Measurements from ENCODE around the gene TNRC18.
A peak's percentile ranks its signal among the peaks of the same experiment; 100 is the strongest.

Gene TNRC18

DNA sequence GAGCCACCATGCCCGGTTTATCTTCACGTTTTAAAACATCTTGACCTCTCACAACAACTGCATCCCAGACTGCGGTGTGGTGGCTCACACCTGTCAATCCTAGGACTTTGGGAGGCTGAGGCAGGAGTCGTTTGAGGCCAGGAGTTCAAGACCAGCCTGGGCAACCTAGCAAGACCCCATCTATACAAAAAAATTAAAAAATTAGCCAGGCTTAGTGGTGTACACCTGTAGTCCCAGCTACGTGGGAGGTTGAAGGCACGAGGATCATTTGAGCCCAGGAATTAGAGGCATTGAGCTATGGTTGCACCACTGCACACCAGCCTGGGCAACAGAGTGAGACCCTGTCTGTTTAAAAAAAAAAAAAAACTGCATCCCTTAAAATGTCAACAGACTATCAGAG lies 20.2 kb downstream of the TNRC18 start:
- no peaks in the 10 kb centered on the region for H3K27me3 ChIP-seq (ENCODE audit: insufficient read depth, low read length, poor library complexity)
- H3K36me3 ChIP-seq (ENCODE audit: insufficient read depth, low read length) = no peaks in the 10 kb centered on the region
- H3K4me1 ChIP-seq (ENCODE audit: insufficient read depth, low read length) = no peaks in the 10 kb centered on the region
- no peak overlapping the region for H3K27ac ChIP-seq (ENCODE audit: low read length)
- no peaks in the 10 kb centered on the region for H4K20me1 ChIP-seq (ENCODE audit: insufficient read depth, low read length)
- ATAC-seq (ENCODE audit: insufficient read depth, low read depth) (no peak), DNase-seq (no peak)
- H3K79me2 ChIP-seq (ENCODE audit: insufficient read depth, low read length) = no peaks in the 10 kb centered on the region
- no peak overlapping the region for H3K4me3 ChIP-seq (ENCODE audit: low read depth in 1 of 2, low read length in 2 of 2)
- H3K9me3 ChIP-seq (ENCODE audit: insufficient read depth, low read length, severe bottlenecking) = no peaks in the 10 kb centered on the region
- no peak overlapping the region for H3K4me2 ChIP-seq (ENCODE audit: insufficient read depth, low read length)
- no peak overlapping the region for H3K9ac ChIP-seq (ENCODE audit: low read depth, low read length)
- H2AFZ ChIP-seq (ENCODE audit: low read depth, low read length) = no peak overlapping the region
- TF ChIP-seq, protein P1, sequence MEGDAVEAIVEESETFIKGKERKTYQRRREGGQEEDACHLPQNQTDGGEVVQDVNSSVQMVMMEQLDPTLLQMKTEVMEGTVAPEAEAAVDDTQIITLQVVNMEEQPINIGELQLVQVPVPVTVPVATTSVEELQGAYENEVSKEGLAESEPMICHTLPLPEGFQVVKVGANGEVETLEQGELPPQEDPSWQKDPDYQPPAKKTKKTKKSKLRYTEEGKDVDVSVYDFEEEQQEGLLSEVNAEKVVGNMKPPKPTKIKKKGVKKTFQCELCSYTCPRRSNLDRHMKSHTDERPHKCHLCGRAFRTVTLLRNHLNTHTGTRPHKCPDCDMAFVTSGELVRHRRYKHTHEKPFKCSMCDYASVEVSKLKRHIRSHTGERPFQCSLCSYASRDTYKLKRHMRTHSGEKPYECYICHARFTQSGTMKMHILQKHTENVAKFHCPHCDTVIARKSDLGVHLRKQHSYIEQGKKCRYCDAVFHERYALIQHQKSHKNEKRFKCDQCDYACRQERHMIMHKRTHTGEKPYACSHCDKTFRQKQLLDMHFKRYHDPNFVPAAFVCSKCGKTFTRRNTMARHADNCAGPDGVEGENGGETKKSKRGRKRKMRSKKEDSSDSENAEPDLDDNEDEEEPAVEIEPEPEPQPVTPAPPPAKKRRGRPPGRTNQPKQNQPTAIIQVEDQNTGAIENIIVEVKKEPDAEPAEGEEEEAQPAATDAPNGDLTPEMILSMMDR (IDR thresholded peaks at IDR 0.05; ENCODE audit: borderline replicate concordance, extremely low read depth, low read length, poor library complexity, severe bottlenecking) = no peak
- no peak for TF ChIP-seq EZH2 (IDR thresholded peaks at IDR 0.05; ENCODE audit: borderline replicate concordance, low read depth, low read length, severe bottlenecking)

DNA sequence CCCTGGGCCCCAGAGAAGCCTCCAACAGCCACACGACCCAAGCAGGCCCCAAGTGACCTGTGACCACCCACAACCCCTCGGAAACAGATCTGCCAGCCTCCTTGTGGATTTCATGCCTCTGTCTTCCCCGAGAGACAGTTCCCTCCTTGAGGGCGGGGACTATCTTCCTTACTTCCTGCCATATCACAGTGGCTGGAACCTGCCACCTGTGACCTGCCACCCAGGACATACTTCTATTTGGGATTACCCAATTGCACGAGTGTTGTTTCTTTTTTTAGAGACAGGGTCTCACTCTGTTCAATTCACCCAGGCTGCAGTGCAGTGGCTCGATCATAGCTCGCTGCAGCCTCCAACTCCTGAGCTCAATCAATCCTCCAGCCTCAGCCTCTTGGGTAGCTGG lies 25.9 kb downstream of the TNRC18 start:
- Histone ChIP-seq H3K27ac (ENCODE audit: low read length) (peak overlapping the region; percentile 46), H3K9me3 (ENCODE audit: insufficient read depth, low read length, severe bottlenecking) (no peaks in the 10 kb centered on the region), H3K4me3 (ENCODE audit: low read depth in 1 of 2, low read length in 2 of 2) (peak overlapping the region in 1 of 2 experiments; percentile 87; a peak in 1 of 4 replicates), H2AFZ (ENCODE audit: low read depth, low read length) (no peak overlapping the region), H3K27me3 (ENCODE audit: insufficient read depth, low read length, poor library complexity) (no peaks in the 10 kb centered on the region), H3K9ac (ENCODE audit: low read depth, low read length) (no peak overlapping the region), H3K4me1 (ENCODE audit: insufficient read depth, low read length) (peaks cover 25% of the 10 kb centered on the region), H4K20me1 (ENCODE audit: insufficient read depth, low read length) (peaks cover 21% of the 10 kb centered on the region), H3K4me2 (ENCODE audit: insufficient read depth, low read length) (peak overlapping the region; percentile 22), H3K36me3 (ENCODE audit: insufficient read depth, low read length) (peaks cover 26% of the 10 kb centered on the region), H3K79me2 (ENCODE audit: insufficient read depth, low read length) (peaks cover 42% of the 10 kb centered on the region)
- no peak for ATAC-seq (ENCODE audit: insufficient read depth, low read depth)
- no peak for TF ChIP-seq EZH2 (IDR thresholded peaks at IDR 0.05; ENCODE audit: borderline replicate concordance, low read depth, low read length, severe bottlenecking)
- TF ChIP-seq, protein P1 (IDR thresholded peaks at IDR 0.05; ENCODE audit: borderline replicate concordance, extremely low read depth, low read length, poor library complexity, severe bottlenecking) = no peak
- no peak for DNase-seq

DNA sequence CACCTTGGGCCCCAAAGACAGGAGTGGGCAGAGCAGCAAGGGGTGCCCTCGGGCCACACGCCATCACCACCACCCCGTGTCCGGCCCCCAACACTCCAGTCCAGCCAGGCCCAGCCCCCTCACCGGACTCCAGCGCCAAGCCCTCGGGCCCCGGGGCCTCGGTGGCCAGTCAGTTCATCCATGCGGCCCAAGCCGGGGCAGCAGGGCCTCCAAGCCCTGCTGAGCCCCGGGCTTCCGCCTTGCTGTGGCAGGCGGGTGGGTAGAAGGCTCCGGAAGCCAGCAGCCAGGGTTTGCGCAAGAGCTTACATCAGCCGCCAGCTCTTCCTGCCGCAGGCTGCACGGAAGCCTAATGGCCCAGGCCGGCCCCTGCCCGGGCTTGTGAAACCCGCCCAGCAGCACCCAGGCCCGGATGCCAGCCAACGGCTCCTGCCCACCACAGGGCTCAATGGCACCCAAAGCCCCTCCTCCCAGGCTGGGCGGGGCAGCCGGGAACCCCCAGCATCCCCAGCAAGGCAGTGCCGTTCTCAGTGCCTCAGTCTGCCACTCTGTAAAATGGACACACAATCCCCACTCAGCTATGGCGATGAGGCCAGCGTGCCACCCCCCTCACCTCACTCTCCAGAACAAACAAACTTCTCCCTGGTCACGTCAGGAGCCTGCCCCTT lies 26.5 kb downstream of the TNRC18 start:
- Histone ChIP-seq H3K4me3 (ENCODE audit: low read depth in 1 of 2, low read length in 2 of 2) (peak overlapping the region; percentile 80 to 87), H3K4me2 (ENCODE audit: insufficient read depth, low read length) (peak overlapping the region; percentile 86), H3K27ac (ENCODE audit: low read length) (peak overlapping the region; percentile 95), H3K27me3 (ENCODE audit: insufficient read depth, low read length, poor library complexity) (no peaks in the 10 kb centered on the region), H3K9ac (ENCODE audit: low read depth, low read length) (peak overlapping the region; percentile 95), H2AFZ (ENCODE audit: low read depth, low read length) (peak overlapping the region; percentile 75), H3K79me2 (ENCODE audit: insufficient read depth, low read length) (peaks cover 48% of the 10 kb centered on the region), H3K9me3 (ENCODE audit: insufficient read depth, low read length, severe bottlenecking) (no peaks in the 10 kb centered on the region), H3K36me3 (ENCODE audit: insufficient read depth, low read length) (peaks cover 31% of the 10 kb centered on the region), H4K20me1 (ENCODE audit: insufficient read depth, low read length) (peaks cover 21% of the 10 kb centered on the region), H3K4me1 (ENCODE audit: insufficient read depth, low read length) (peaks cover 25% of the 10 kb centered on the region)
- TF ChIP-seq EZH2 (IDR thresholded peaks at IDR 0.05; ENCODE audit: borderline replicate concordance, low read depth, low read length, severe bottlenecking) = no peak
- DNase-seq (peak; percentile 99), ATAC-seq (ENCODE audit: insufficient read depth, low read depth) (peak; percentile 94)

DNA sequence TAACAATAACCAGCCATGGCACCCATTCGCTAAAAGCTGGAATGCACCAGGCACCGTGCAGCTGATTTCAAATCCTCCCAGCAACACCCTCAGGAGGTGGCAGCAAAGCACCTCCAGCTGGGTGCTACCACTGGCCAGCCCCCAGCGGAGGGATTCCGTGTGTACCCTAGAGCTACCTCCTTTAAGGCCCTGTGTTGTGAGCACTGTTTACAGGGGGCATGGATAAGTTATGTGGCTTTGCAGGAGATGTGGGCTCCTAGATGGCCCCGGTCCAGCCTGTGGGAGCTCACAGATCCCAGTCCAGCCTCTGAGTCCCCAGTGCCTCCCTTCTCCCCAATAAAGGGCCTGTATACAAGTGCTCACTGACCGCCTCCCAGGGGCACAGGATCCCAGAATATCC lies 27.1 kb downstream of the TNRC18 start:
- no peak for TF ChIP-seq EZH2 (IDR thresholded peaks at IDR 0.05; ENCODE audit: borderline replicate concordance, low read depth, low read length, severe bottlenecking)
- TF ChIP-seq, protein P1 (IDR thresholded peaks at IDR 0.05; ENCODE audit: borderline replicate concordance, extremely low read depth, low read length, poor library complexity, severe bottlenecking) = peak; percentile 79
- Histone ChIP-seq H3K27me3 (ENCODE audit: insufficient read depth, low read length, poor library complexity) (no peaks in the 10 kb centered on the region), H2AFZ (ENCODE audit: low read depth, low read length) (peak overlapping the region; percentile 75), H3K27ac (ENCODE audit: low read length) (peak overlapping the region; percentile 95), H3K79me2 (ENCODE audit: insufficient read depth, low read length) (peaks cover 52% of the 10 kb centered on the region), H3K4me2 (ENCODE audit: insufficient read depth, low read length) (peak overlapping the region; percentile 86), H3K4me1 (ENCODE audit: insufficient read depth, low read length) (peaks cover 25% of the 10 kb centered on the region), H4K20me1 (ENCODE audit: insufficient read depth, low read length) (peaks cover 21% of the 10 kb centered on the region), H3K36me3 (ENCODE audit: insufficient read depth, low read length) (peaks cover 36% of the 10 kb centered on the region), H3K9me3 (ENCODE audit: insufficient read depth, low read length, severe bottlenecking) (no peaks in the 10 kb centered on the region), H3K9ac (ENCODE audit: low read depth, low read length) (peak overlapping the region; percentile 95), H3K4me3 (ENCODE audit: low read depth in 1 of 2, low read length in 2 of 2) (peak overlapping the region; percentile 80 to 87)
- peak; percentile 64 for ATAC-seq (ENCODE audit: insufficient read depth, low read depth)
- peak; percentile 80 for DNase-seq

Data from DND-41 (cell line).